Ovary (tissue), 9 donors: ENCODE results near the gene AKAP6. TPM values are rescaled to one million over a fixed set of nuclear protein-coding genes. Genes with fewer than 3 reads are reported as not detected.

Experiments
- DNase-seq, 5 donors: peaks; one replicate each; pipeline ENCODE4 v3.0.0-alpha.2; 2019 to 2020
- H3K27ac ChIP-seq, 2 donors: fragments of 200-600 bp; one replicate each; pipeline versions ENCODE4 v1.5.1 to v1.8.0; 2019 to 2022
- H3K27me3 ChIP-seq: fragments of 200-600 bp; one replicate; pipeline ENCODE4 v1.8.0; 2022
- H3K36me3 ChIP-seq: fragments of 200-600 bp; sonication (generic); one replicate; pipeline ENCODE4 v1.5.1; 2019
- H3K4me1 ChIP-seq: one replicate; pipeline ENCODE4 v1.8.1; 2013; ENCODE audit warnings: mild to moderate bottlenecking, moderate library complexity; ENCODE audit not compliant: insufficient read depth
- H3K4me3 ChIP-seq: fragments of 200-600 bp; sonication (generic); one replicate; pipeline ENCODE4 v1.5.1; 2017
- H3K9me3 ChIP-seq, 2 donors: fragments of 200-600 bp in 1 of 2; sonication (generic) in 1 of 2; one replicate each; pipeline versions ENCODE4 v1.5.1 to v1.8.1; 2013 to 2019; ENCODE audit warnings: mild to moderate bottlenecking in 1 of 2, moderate library complexity in 1 of 2
- CTCF ChIP-seq, 3 donors: fragments of 450-650 bp in 2 of 3; fragments of 200-600 bp in 1 of 3; IDR thresholded peaks; one replicate each; pipeline versions ENCODE4 v1.5.1 to v1.8.0; 2016 to 2022; ENCODE audit warnings: antibody characterized with exemption in 3 of 3, mild to moderate bottlenecking in 1 of 3
- EP300 ChIP-seq: sonication (generic); formaldehyde crosslinking; IDR thresholded peaks from one replicate; pipeline ENCODE4 v1.6.1; 2017; ENCODE audit warnings: antibody characterized with exemption
- POLR2A ChIP-seq: fragments of 450-650 bp; IDR thresholded peaks from one replicate; pipeline ENCODE4 v1.6.1; 2017; ENCODE audit warnings: antibody characterized with exemption, mild to moderate bottlenecking, moderate library complexity
- WGBS, 3 donors: extraction: QIAGEN DNeasy Blood & Tissue Kit in 1 of 3; methylation state at CpG; one replicate each; pipeline versions ENCODE4 v1.1.5 to v1.1.7; 2013 to 2017; 5-methylcytosine and 5-hydroxymethylcytosine counted together
- intact Hi-C, 4 donors: fragments of 100-400 bp; cut with DNase I; formaldehyde crosslinking; loops; one replicate each; pipeline versions ENCODE4 v1.11.0 to v1.15.1; 2022 to 2023
- polyA plus RNA-seq, 2 donors: library from polyadenylated mRNA; stranded (reverse); fragments of 200-250 nt in 1 of 2; fragments of 350-450 nt in 1 of 2; fragmentation: Illumina TruSeq in 1 of 2; extraction: RNeasy Lipid Tissue Mini Kit (QIAGEN cat#74804) in 1 of 2; gene quantifications; one replicate each; pipeline ENCODE4 v1.2.3, GENCODE V29; 2013 to 2014
- total RNA-seq, 7 donors: library from RNA; depleted of rRNA in 2 of 7; stranded (reverse); fragments of >200 nt in 2 of 7; fragmentation: NEBNext Ultra II Directional in 3 of 7; extraction: Animal tissue kit (Norgen Biotek cat#: 25700) in 3 of 7; gene quantifications; one replicate each; pipeline versions ENCODE4 v1.1.0 to v1.2.4, GENCODE V29; 2016 to 2023
- donor health status: DM: no; HTN: no; CAD: no; lungs with moderate emphysema.
- donor health status: DM: no; HTN: no; CAD: no.
- donor health status: Bipolar disorder and iron deficiency.
- donor health status: DM: yes; HTN: yes; CAD: no.
- donor health status: DM: no; HTN: no; CAD: no.
- donor health status: DM: yes; HTN: yes; CAD: no.

Gene AKAP6
- total and polyA plus RNA-seq, 9 donors: 2.3 to 13.1 (median 6.9) TPM

GRCh38 chr14:32327255-32327961 is 1.7 kb upstream of the AKAP6 start:
- DNase-seq: no peak
- Histone ChIP-seq H3K27me3 (no peaks in the 10 kb centered on the region), H3K27ac (no peak overlapping the region), H3K4me1 (peaks cover 2% of the 10 kb centered on the region), H3K4me3 (no peak overlapping the region), H3K9me3 (no peaks in the 10 kb centered on the region), H3K36me3 (no peaks in the 10 kb centered on the region)
- intact Hi-C loops: no loop called here
- TF ChIP-seq POLR2A (no peak), CTCF (IDR thresholded peaks at IDR 0.05) (no peak), EP300 (no peak)
- 81 to 85% (median 84%) methylated on average over 2 of the region's 2 CpGs for WGBS, 3 donors

GRCh38 chr14:32329690-32330285 is 690 bp downstream of the AKAP6 start:
- no peaks in the 10 kb centered on the region for H3K27me3 ChIP-seq
- intact Hi-C loops: no loop called here
- H3K4me3 ChIP-seq: no peak overlapping the region
- H3K36me3 ChIP-seq: no peaks in the 10 kb centered on the region
- no peak for TF ChIP-seq CTCF (IDR thresholded peaks at IDR 0.05)
- TF ChIP-seq EP300: no peak
- no peak for TF ChIP-seq POLR2A
- peaks cover 2% of the 10 kb centered on the region for H3K4me1 ChIP-seq
- no peaks in the 10 kb centered on the region for H3K9me3 ChIP-seq
- no peak overlapping the region for H3K27ac ChIP-seq
- DNase-seq: no peak
- 72 to 74% (median 74%) methylated on average over 2 of the region's 2 CpGs for WGBS, 3 donors

GRCh38 chr14:32330351-32331111 is 1.4 kb downstream of the AKAP6 start:
- Histone ChIP-seq H3K4me1 (peaks cover 2% of the 10 kb centered on the region), H3K36me3 (no peaks in the 10 kb centered on the region), H3K9me3 (no peaks in the 10 kb centered on the region), H3K4me3 (no peak overlapping the region), H3K27ac (no peak overlapping the region), H3K27me3 (no peaks in the 10 kb centered on the region)
- WGBS, 3 donors: 86 to 89% (median 87%) methylated on average over 4 of the region's 4 CpGs
- TF ChIP-seq CTCF (IDR thresholded peaks at IDR 0.05) (no peak), POLR2A (no peak), EP300 (no peak)
- intact Hi-C loops: no loop called here
- no peak for DNase-seq

- Histone ChIP-seq H3K27ac (no peak overlapping the region), H3K36me3 (no peaks in the 10 kb centered on the region), H3K4me1 (peaks cover 2% of the 10 kb centered on the region), H3K9me3 (no peaks in the 10 kb centered on the region), H3K4me3 (no peak overlapping the region), H3K27me3 (no peaks in the 10 kb centered on the region)
- TF ChIP-seq POLR2A (no peak), EP300 (no peak), CTCF (IDR thresholded peaks at IDR 0.05) (no peak)
- no peak for DNase-seq
- WGBS, 3 donors: 67 to 71% (median 70%) methylated on average over 5 of the region's 5 CpGs
- intact Hi-C loops: no loop called here
These were observed 2.1 kb downstream of the AKAP6 start for GRCh38 chr14:32331206-32331605.
